Left lung (tissue), 10 donors: ENCODE data around the gene SNX25. TPM values are rescaled to one million over a fixed set of nuclear protein-coding genes. Genes with fewer than 3 reads are reported as not detected.
"Not testable (repeated sequence)": the region's sequence is repeated elsewhere in the genome, so short reads cannot be mapped to it uniquely, and the experiment has no call there.

Experiments used
- ATAC-seq: fragments of 200-7000 bp; cut with Tn5 transposase; one replicate; pipeline ENCODE4 v1.9.1; 2020; ENCODE audit warnings: moderate library complexity
- DNase-seq, 4 donors: peaks; one replicate each; pipeline ENCODE4 v3.0.0-alpha.2; 2013 to 2020
- H3K27ac ChIP-seq, 2 donors: fragments of 200-600 bp; sonication (generic) in 1 of 2; one replicate each; pipeline versions ENCODE4 v1.5.0 to v1.8.0; 2020 to 2021
- H3K27me3 ChIP-seq, 2 donors: fragments of 200-600 bp; sonication (generic) in 1 of 2; one replicate each; pipeline versions ENCODE4 v1.5.0 to v1.8.0; 2020 to 2021
- H3K36me3 ChIP-seq, 2 donors: fragments of 200-600 bp; sonication (generic) in 1 of 2; one replicate each; pipeline versions ENCODE4 v1.5.0 to v1.8.0; 2020 to 2021
- H3K4me1 ChIP-seq, 2 donors: fragments of 200-600 bp; one replicate each; pipeline ENCODE4 v1.8.0; 2021
- H3K4me3 ChIP-seq, 2 donors: fragments of 200-600 bp; sonication (generic) in 1 of 2; one replicate each; pipeline versions ENCODE4 v1.5.0 to v1.8.0; 2020 to 2021; ENCODE audit warnings: mild to moderate bottlenecking in 1 of 2
- H3K9me3 ChIP-seq, 2 donors: fragments of 200-600 bp; sonication (generic) in 1 of 2; one replicate each; pipeline versions ENCODE4 v1.5.0 to v1.8.0; 2020 to 2021
- intact Hi-C, 2 donors: fragments of 100-400 bp; cut with DNase I; formaldehyde crosslinking; loops; one replicate each; pipeline versions ENCODE4 v1.11.2 to v1.14.2; 2022
- polyA plus RNA-seq, 6 donors: library from polyadenylated mRNA; unstranded; fragments of 120-200 nt; gene quantifications; one replicate each; pipeline ENCODE4 v1.2.1, GENCODE V29; 2013; ENCODE audit not compliant: insufficient read length in 6 of 6
- total RNA-seq, 2 donors: library from RNA; stranded (reverse); fragmentation: NEBNext Ultra II Directional; extraction: Animal tissue kit (Norgen Biotek cat#: 25700); gene quantifications; one replicate each; pipeline ENCODE4 v1.2.1, GENCODE V29; 2021
- TF ChIP-seq, protein P1 (sequence below), 2 donors: fragments of 200-600 bp; sonication (generic) in 1 of 2; IDR thresholded peaks; one replicate each; pipeline versions ENCODE4 v1.5.0 to v1.8.0; 2021; ENCODE audit warnings: antibody characterized with exemption in 2 of 2
- donor health status: DM: no; HTN: yes; CAD: no.
- donor health status: DM: no; HTN: no; CAD: no.

The SNX25 gene
- total and polyA plus RNA-seq, 8 donors: 15.5 to 122 (median 18.9) TPM

GRCh38 chr4:185238750-185239149, 29.4 kb downstream of the SNX25 start:
- intact Hi-C loops: no loop called here
- no peak overlapping the region for H3K27ac ChIP-seq

GRCh38 chr4:185240486-185240885, 31.1 kb downstream of the SNX25 start:
- H3K9me3 ChIP-seq, H3K4me1 ChIP-seq, ATAC-seq, H3K27ac ChIP-seq, DNase-seq, H3K4me3 ChIP-seq, intact Hi-C loops, H3K36me3 ChIP-seq, H3K27me3 ChIP-seq: not testable (repeated sequence)

More at GRCh38 chr4:185238750-185239149, 29.4 kb downstream of the SNX25 start:
- peaks cover 0 to 4% of the 10 kb centered on the region in 2 donors for H3K4me1 ChIP-seq
- ATAC-seq (no peak), DNase-seq (no peak)
- H3K4me3 ChIP-seq: no peak overlapping the region
- no peaks in the 10 kb centered on the region for H3K27me3 ChIP-seq
- peaks cover 0 to 4% of the 10 kb centered on the region in 2 donors for H3K9me3 ChIP-seq
- H3K36me3 ChIP-seq: no peaks in the 10 kb centered on the region
- TF ChIP-seq, protein P1, sequence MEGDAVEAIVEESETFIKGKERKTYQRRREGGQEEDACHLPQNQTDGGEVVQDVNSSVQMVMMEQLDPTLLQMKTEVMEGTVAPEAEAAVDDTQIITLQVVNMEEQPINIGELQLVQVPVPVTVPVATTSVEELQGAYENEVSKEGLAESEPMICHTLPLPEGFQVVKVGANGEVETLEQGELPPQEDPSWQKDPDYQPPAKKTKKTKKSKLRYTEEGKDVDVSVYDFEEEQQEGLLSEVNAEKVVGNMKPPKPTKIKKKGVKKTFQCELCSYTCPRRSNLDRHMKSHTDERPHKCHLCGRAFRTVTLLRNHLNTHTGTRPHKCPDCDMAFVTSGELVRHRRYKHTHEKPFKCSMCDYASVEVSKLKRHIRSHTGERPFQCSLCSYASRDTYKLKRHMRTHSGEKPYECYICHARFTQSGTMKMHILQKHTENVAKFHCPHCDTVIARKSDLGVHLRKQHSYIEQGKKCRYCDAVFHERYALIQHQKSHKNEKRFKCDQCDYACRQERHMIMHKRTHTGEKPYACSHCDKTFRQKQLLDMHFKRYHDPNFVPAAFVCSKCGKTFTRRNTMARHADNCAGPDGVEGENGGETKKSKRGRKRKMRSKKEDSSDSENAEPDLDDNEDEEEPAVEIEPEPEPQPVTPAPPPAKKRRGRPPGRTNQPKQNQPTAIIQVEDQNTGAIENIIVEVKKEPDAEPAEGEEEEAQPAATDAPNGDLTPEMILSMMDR (IDR thresholded peaks at IDR 0.05): no peak

- H3K4me1 ChIP-seq: no peaks in the 10 kb centered on the region
- no peak for ATAC-seq
- peaks cover 0 to 4% of the 10 kb centered on the region in 2 donors for H3K9me3 ChIP-seq
- H3K36me3 ChIP-seq: no peaks in the 10 kb centered on the region
- no peak for DNase-seq
- no peak overlapping the region for H3K27ac ChIP-seq
- TF ChIP-seq, protein P1 (IDR thresholded peaks at IDR 0.05): no peak
- no peaks in the 10 kb centered on the region for H3K27me3 ChIP-seq
- intact Hi-C loops: no loop called here
- no peak overlapping the region for H3K4me3 ChIP-seq
These were observed 33.5 kb downstream of the SNX25 start for GRCh38 chr4:185242749-185243533.

- TF ChIP-seq, protein P1 (IDR thresholded peaks at IDR 0.05): no peak
- no peak overlapping the region for H3K4me3 ChIP-seq
- H3K9me3 ChIP-seq: peaks cover 0 to 1% of the 10 kb centered on the region in 2 donors
- DNase-seq (no peak), ATAC-seq (no peak)
- H3K36me3 ChIP-seq: no peaks in the 10 kb centered on the region
- no peak overlapping the region for H3K27ac ChIP-seq
- H3K27me3 ChIP-seq: no peaks in the 10 kb centered on the region
- intact Hi-C loops: no loop called here
- H3K4me1 ChIP-seq: no peaks in the 10 kb centered on the region
These were observed 34.5 kb downstream of the SNX25 start for GRCh38 chr4:185243879-185244278.

DNA sequence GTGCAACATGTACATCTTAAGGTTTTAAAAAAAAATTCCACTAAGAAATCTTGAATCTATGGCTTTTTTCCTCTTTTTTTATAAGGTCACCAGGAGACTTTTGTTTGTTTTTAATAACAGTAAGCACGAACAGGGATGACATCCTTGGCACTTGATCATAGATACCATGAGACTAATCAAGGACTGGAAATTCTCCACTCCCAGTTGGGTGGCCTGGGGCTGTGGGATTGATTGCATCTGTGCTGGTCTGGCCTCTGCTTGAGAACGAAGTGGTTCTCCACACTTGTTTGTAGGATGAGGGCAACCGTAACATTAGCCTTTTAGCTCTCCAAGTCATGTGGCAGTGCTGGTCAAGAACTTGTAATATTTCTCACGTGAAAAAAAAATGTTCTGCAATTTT, 35.4 kb downstream of the SNX25 start:
- H3K27me3 ChIP-seq: no peaks in the 10 kb centered on the region
- ATAC-seq: peak; percentile 34
- intact Hi-C loops: no loop called here

More for the DNA sequence above, 35.4 kb downstream of the SNX25 start:
- no peaks in the 10 kb centered on the region for H3K36me3 ChIP-seq
- no peaks in the 10 kb centered on the region for H3K4me1 ChIP-seq
- H3K9me3 ChIP-seq: no peaks in the 10 kb centered on the region
- no peak overlapping the region for H3K27ac ChIP-seq
- no peak for DNase-seq
- H3K4me3 ChIP-seq: no peak overlapping the region
- TF ChIP-seq, protein P1 (IDR thresholded peaks at IDR 0.05): no peak
